GM18520 (cell line): ENCODE data around the gene STUM.
A peak's percentile ranks its signal among the peaks of the same experiment; 100 is the strongest.

Experiments used
- ATAC-seq: cut with Tn5 transposase; IDR thresholded peaks from one replicate; pipeline ENCODE4 v1.9.1; 2021; ENCODE audit not compliant: unreplicated experiment

STUM gene

DNA sequence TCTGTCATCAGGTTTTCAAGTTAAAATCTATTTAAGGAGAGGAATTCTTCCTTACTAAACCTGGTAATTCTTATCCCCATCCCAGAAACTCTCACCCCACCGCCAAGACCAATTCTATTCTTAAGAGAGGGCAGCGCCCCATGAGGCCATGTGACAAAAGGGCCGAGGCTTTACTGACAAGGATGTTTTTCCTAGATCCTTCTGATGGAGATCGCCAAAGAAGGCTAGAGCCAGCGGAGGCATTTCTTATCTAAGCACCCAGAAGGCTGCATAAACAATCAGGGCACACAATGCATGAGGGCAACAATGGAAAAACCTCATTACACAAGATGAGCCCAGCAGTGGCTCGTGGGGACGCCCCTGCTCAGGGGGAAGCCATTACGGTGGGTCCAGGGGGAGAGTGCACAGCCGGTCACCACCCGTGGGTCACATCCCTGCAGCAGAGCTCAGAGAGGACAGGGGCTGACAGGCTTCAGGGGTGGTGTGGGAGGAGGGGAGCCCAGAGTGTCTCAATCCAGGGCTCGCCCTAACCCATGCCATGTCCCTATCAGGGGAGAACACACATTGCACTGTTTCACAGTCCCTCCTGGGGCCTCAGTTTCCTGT is 101.8 kb downstream of the STUM start:
- ATAC-seq: no peak

DNA sequence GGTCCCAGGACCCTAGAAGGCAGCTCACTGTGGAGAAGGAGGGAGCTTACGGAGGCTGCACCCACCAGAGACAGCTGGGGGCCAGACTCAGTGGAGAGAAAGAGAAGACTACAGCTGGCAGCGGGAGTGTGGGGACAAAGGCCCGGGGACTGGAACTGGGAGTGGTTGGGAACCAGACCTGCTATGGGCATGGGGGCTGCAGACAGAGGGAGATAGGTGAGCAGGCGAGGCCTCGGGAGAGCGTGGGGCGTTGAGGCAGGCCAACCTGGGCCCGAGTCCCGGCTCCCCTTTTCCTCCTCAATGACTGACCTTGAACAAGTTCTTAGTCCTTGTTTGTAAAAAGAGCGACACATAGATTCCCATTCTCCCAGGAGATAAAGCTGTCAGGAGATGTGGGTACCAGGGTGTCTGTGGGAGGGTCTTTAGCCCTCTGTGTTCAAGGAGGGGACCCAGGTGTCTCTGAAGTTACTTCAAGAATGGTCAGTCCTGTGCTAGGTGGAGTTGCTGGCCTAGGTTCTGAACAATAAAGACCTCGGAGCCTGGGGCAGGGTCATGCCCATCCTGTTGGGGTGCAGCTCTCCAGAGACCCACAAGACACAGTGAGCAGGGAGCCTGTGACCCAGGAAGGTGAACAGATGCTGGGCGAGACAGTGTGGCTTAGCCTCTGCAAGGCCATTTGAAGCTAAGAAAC is 102.6 kb downstream of the STUM start:
- ATAC-seq: no peak

DNA sequence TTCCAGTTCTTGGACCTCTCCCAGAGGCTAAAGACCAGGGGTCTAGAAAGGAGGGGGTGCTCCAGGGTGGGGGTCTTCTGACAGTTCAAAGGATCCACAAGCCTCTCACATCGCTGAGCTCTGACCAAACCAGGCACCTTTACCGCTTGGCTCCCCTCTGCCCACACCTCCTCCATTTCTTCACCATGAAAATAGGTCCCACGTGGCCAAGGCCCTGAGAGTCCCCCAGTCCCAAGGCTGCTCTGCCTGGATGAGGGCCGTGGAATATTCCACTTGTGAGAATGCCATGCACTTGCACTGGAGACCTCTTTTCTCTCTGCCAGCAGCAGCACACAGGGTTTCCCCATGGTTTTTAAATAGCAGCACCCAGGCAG is 103.2 kb downstream of the STUM start:
- ATAC-seq: no peak

GRCh38 chr1:226652613-226653012 is 104.0 kb downstream of the STUM start:
- ATAC-seq: no peak

DNA sequence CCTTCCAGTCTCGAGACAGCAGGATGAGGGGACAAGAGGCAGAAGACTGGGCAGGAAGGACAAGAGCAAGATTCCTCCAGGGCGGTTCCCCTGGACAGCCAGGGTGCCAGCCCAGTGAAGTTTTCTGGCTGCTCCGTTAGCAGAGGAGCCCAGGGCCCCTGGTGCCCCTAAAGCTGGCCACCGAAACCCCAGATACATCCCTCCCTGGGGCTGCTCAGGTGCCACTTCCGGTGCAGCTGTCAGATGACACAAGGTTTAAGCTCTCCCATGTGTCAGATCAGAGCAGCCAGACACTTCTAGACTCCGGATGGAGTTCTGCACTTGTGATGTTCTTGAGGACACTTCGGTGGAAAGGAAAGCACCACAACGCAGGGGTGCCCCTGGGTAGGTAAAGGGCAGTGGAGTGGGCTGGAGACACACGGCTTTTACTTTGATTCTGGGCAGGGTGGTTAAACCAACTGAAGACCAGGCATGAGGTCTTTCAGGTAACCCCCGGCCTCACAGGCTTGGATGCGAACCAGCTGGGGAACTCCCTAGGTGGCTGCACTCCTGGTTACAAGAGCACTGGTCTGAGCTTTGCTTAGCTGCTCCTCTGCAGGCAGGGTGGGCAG is 104.9 kb downstream of the STUM start:
- ATAC-seq: peak; percentile 80

DNA sequence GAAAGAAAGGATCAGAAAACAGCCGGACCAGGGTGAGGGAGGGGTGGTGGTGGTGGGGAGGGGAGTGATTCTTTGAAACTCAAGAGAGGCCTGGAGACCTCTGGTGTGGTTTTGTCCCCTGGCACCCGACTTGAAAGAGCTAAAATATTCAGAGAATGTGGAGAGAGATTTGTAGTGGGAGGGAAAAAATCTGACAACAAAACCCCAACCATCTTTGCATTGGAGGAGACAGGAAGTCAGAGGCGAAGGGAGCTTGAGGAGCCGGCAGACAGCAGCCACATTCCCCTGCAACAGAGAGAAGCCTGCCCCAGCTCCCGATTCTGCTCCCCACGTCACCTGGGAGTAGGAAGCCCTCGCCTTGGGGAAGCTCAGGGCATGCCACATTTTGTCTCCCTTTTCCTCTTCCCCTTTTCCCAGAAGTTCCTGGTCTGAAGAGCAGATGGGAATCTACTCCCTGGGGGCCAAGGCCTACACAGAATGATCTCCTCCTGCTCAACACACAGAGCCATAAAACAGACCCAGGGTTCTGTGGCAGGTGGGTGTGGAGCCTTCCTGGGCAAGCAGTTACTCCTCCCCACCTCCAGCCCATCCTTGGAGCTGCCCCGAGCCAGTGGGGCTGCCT is 105.6 kb downstream of the STUM start:
- no peak for ATAC-seq

GRCh38 chr1:226654668-226655055 is 106.1 kb downstream of the STUM start:
- no peak for ATAC-seq

- no peak for ATAC-seq
Measured at GRCh38 chr1:226655251-226656163, 106.9 kb downstream of the STUM start.

DNA sequence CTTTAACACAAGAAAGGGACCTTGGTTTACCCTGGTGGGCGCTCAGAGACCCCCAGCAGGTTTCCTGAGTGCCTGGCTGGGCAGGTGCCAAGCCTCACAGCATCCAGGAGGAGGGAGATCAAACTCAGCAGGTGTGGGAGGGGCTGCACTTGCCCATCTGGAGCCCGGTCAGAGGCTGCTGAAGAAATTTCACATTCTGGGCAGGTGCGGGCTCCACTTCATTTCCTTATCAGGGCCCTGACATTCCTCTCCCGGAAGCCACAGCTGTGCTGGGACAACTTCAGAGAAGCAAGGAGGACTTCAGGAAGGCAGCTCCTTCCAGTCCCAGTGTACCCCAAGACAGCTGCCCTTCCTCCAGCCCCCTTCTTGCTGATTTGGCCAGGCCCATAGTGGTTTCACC is 107.6 kb downstream of the STUM start:
- no peak for ATAC-seq

DNA sequence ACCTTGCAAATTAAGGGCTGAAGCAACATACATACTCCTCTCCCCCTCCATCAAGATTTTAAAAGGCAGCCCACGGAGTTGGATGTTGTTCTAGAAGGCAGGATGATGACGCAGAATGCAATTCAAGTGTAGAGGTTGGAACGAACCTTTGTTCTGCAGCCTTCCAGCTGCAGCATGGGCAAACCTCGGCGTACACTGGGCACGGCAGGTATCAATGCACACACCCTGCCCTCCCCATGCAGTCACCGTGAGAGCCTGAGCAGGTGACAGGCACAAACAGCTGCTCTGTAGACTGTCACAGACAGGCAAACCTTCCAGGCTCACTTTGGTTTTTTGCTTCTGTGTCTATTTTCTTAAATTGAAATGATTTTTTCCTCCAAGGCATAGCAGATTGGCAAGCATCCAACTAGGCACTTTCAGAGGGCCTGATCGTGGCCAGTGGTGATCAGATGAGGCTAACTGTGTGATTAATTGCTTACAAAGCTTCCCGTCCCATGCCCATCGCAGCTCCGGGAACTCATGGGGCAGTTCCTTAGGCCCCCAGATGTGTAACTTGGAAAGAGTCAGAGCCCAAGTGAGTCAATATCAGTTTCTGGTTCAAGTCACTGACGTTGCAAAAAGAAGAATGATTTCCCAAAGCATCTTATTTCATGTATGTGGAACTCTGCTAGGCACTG is 108.2 kb downstream of the STUM start:
- no peak for ATAC-seq

DNA sequence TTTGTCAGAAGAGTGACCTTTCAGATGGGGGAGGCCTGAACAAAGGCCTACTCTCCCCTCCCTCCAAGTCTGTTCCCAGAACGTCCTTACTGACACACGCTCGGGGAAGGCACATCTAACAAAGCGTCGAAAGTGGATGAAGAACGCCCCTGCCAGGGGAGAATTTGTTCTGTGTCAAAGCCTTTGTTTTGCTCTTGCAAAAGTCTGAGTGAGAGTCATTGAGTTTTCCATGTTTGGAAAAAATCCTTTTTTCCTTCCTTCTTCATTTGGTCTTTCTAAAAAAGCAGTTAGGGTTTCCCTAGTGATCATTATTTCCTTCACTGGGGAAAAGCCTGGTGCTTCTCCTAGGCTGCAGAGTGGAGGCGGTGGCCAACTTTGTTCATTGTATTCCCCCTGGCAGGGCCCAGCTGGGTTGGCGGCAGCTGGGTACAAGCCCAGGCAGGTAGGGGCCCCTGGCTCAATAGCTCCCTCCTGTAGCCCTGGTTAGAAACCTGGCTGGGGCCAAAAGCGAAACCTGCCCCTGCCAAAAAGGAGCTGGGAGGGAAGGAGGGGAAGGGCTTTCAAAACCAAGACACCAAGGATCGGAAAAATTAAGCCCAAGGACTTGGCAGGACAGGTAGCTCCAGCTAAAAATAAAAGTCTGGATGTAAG is 109.5 kb downstream of the STUM start:
- ATAC-seq: no peak

DNA sequence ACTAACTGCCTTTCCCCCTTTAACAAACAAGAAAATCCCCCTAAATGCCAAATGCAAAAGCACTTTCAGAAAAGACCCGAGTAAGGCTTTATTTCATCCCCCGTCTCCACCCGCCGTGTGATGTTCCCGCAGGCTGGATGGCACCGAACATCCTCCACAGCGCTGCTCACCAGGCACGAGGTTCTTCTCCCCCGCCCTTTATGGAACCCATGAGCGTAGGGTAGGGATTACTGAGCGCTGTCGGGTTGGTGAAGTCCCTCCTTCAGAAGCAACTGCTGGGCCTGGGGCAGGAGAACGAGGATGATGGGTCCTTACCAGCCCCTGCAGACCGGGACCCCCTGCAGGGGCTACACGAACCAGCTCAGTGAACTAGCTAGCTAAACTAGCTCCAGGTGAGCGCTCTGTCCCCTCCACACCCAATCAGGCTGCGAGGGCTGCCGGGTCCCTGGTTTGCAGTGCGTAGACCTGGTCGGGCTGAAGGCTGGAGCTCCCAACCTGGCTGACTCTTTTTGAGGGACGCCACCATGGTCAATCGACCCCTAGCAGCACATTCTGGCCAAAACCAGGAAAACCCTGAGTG is 110.1 kb downstream of the STUM start:
- ATAC-seq: no peak
